Heart left ventricle (tissue), 16 donors: ENCODE data around the gene AKT2. TPM values are rescaled to one million over a fixed set of nuclear protein-coding genes. Genes with fewer than 3 reads are reported as not detected.
A peak's percentile ranks its signal among the peaks of the same experiment; 100 is the strongest.
"Not testable (repeated sequence)": the region's sequence is repeated elsewhere in the genome, so short reads cannot be mapped to it uniquely, and the experiment has no call there.

Experiments used
- ATAC-seq, 4 donors: fragments of 200-7000 bp; cut with Tn5 transposase; one replicate each; pipeline ENCODE4 v1.9.1; 2020 to 2022; ENCODE audit warnings: moderate library complexity in 4 of 4, mild to moderate bottlenecking in 3 of 4, moderate number of reproducible peaks in 1 of 4
- DNase-seq, 5 donors: peaks; one replicate each; pipeline ENCODE4 v3.0.0-alpha.2; 2020
- H3K27ac ChIP-seq, 12 donors: fragments of 200-600 bp; sonication (generic) in 4 of 12; one replicate each; pipeline versions ENCODE4 v1.5.0 to v1.8.0; 2016 to 2022; ENCODE audit warnings: mild to moderate bottlenecking in 2 of 12
- H3K27me3 ChIP-seq, 9 donors: fragments of 200-600 bp; sonication (generic) in 2 of 9; one replicate each; pipeline versions ENCODE4 v1.5.1 to v1.8.0; 2016 to 2022; ENCODE audit warnings: mild to moderate bottlenecking in 3 of 9
- H3K36me3 ChIP-seq, 9 donors: fragments of 200-600 bp; sonication (generic) in 2 of 9; one replicate each; pipeline versions ENCODE4 v1.5.0 to v1.8.0; 2018 to 2022; ENCODE audit warnings: mild to moderate bottlenecking in 2 of 9
- H3K4me1 ChIP-seq, 12 donors: fragments of 200-600 bp; sonication (generic) in 4 of 12; one replicate each; pipeline versions ENCODE4 v1.5.0 to v1.8.0; 2016 to 2022; ENCODE audit warnings: mild to moderate bottlenecking in 3 of 12
- H3K4me3 ChIP-seq, 12 donors: fragments of 200-600 bp; sonication (generic) in 4 of 12; one replicate each; pipeline versions ENCODE4 v1.5.0 to v1.8.0; 2017 to 2022; ENCODE audit warnings: mild to moderate bottlenecking in 9 of 12, moderate library complexity in 4 of 12
- H3K9me3 ChIP-seq, 12 donors: fragments of 200-600 bp; sonication (generic) in 4 of 12; one replicate each; pipeline versions ENCODE4 v1.5.0 to v1.8.0; 2016 to 2022; ENCODE audit warnings: mild to moderate bottlenecking in 1 of 12
- POLR2A ChIP-seq, 2 donors: fragments of 450-650 bp; IDR thresholded peaks; one replicate each; pipeline ENCODE4 v1.6.1; 2017; ENCODE audit warnings: antibody characterized with exemption in 2 of 2, mild to moderate bottlenecking in 2 of 2, moderate library complexity in 2 of 2
- WGBS, 4 donors: extraction: QIAGEN DNeasy Blood & Tissue Kit in 2 of 4; methylation state at CpG; one replicate each; pipeline versions ENCODE4 v1.1.5 to v1.1.7; 2013 to 2018; 5-methylcytosine and 5-hydroxymethylcytosine counted together
- intact Hi-C, 10 donors: fragments of 100-400 bp; cut with DNase I; formaldehyde crosslinking; loops; one replicate each; pipeline versions ENCODE4 v1.11.1 to v1.14.2; 2022
- long read RNA-seq, 3 donors: library from polyadenylated mRNA; unstranded; transcript quantifications; one replicate each; pipeline ENCODE4 v2.0.0, GENCODE V29; 2020 to 2021
- polyA plus RNA-seq, 2 donors: library from polyadenylated mRNA; stranded (reverse); fragments of 200-250 nt; gene quantifications; one replicate each; pipeline ENCODE4 v1.2.3, GENCODE V29; 2013
- total RNA-seq, 9 donors: library from RNA; depleted of rRNA in 2 of 9; stranded (reverse); fragments of >200 nt in 2 of 9; fragmentation: NEBNext Ultra II Directional in 3 of 9; extraction: Animal tissue kit (Norgen Biotek cat#: 25700) in 3 of 9; gene quantifications; one replicate each; pipeline versions ENCODE4 v1.1.0 to v1.2.4, GENCODE V29; 2016 to 2023
- TF ChIP-seq, protein P1 (sequence below), 12 donors: fragments of 200-600 bp; sonication (generic) in 4 of 12; IDR thresholded peaks; one replicate each; pipeline versions ENCODE4 v1.5.0 to v1.8.0; 2018 to 2022; ENCODE audit warnings: antibody characterized with exemption in 12 of 12, mild to moderate bottlenecking in 5 of 12
- donor health status: ischemic (EF 13 %, LVEDD 7.1; RV severe dilation, severe dysfunction).
- donor health status: healthy with polysubstance abuse.
- donor health status: DM: no; HTN: yes; CAD: no.
- donor health status: DM: no; HTN: no; CAD: no.
- donor health status: ischemic (EF 25% LVEDD 6.9; RV normal size, moderate dysfunction).
- donor health status: ischemic (EF 25% LVEDD 5.7; RV mildly dilated, moderate dysfunction).
- donor health status: healthy.
- donor health status: DM: yes; HTN: yes; CAD: no.
- donor health status: ischemic (EF 35%, LVEDD 5.7; RV mildly dilated, moderate dysfunction).
- donor health status: nonischemic (EF 11% LVEDD 7.7; RV severe dilation, severe dysfunction).
- donor health status: DM: yes; HTN: yes; CAD: no.
- donor health status: PGD.
- donor health status: ischemic (EF 29% LVEDD 5.4; RV normal size, mild dysfunction).
- donor health status: nonischemic (EF 23%, LVEDD 6.1; RV moderate dilation, normal function).

Gene AKT2
- total RNA-seq (100 to 1,000 TPM in 7 of 9 donors, 10 to 100 TPM in 2; 81.8 to 132 (median 113) TPM), polyA plus RNA-seq (10 to 100 TPM; 71.0 to 91.0 TPM)
- long read RNA-seq, donor 1, partial matches to known transcripts, result 0 of 8 reads
- long read RNA-seq, donor 1, other reads (novel, unspliced or antisense), result 8 of 8 reads
- long read RNA-seq, donor 2, partial matches to known transcripts, result 0 of 3 reads
- long read RNA-seq, donor 2, other reads (novel, unspliced or antisense), result 3 of 3 reads
- long read RNA-seq, donor 3, partial matches to known transcripts, result 0 of 6 reads
- long read RNA-seq, donor 3, other reads (novel, unspliced or antisense), result 6 of 6 reads

GRCh38 chr19:40284501-40285352, at the start of gene AKT2:
TSS of gene AKT2 (minus strand) at chr19:40285345. CDS start at chr19:40265267, 20,078 bp downstream.
- no peak for TF ChIP-seq POLR2A (IDR thresholded peaks at IDR 0.05)
- TF ChIP-seq, protein P1, sequence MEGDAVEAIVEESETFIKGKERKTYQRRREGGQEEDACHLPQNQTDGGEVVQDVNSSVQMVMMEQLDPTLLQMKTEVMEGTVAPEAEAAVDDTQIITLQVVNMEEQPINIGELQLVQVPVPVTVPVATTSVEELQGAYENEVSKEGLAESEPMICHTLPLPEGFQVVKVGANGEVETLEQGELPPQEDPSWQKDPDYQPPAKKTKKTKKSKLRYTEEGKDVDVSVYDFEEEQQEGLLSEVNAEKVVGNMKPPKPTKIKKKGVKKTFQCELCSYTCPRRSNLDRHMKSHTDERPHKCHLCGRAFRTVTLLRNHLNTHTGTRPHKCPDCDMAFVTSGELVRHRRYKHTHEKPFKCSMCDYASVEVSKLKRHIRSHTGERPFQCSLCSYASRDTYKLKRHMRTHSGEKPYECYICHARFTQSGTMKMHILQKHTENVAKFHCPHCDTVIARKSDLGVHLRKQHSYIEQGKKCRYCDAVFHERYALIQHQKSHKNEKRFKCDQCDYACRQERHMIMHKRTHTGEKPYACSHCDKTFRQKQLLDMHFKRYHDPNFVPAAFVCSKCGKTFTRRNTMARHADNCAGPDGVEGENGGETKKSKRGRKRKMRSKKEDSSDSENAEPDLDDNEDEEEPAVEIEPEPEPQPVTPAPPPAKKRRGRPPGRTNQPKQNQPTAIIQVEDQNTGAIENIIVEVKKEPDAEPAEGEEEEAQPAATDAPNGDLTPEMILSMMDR (IDR thresholded peaks at IDR 0.05), result peak in 3 of 12 donors; percentile 1 to 32 (median 9)
- no peaks in the 10 kb centered on the region for H3K9me3 ChIP-seq
- peak in 2 of 4 donors; percentile 46 to 56 for ATAC-seq
- intact Hi-C loops, result loop anchor here in 4 of 10 donors (5.0 to 10.0 kb wide), 3 partner anchors 42 to 320 kb away; partner anchors contain the start of gene LTBP4 (in 2 of the 4)
- H3K36me3 ChIP-seq, result no peaks in the 10 kb centered on the region
- peak within 1 kb of the TSS; percentile 87 to 99 (median 96) for H3K27ac ChIP-seq
- H3K4me3 ChIP-seq, result peak within 1 kb of the TSS; percentile 73 to 99 (median 87)
- H3K27me3 ChIP-seq, result no peaks in the 10 kb centered on the region
- WGBS, 4 donors, result 0 to 1% (median 1%) methylated on average over 31 to 84 of the region's 84 CpGs
- peak in 3 of 5 donors; percentile 72 to 78 (median 75) for DNase-seq
- H3K4me1 ChIP-seq, result peaks cover 4 to 59% (median 51%) of the 10 kb centered on the region in 12 donors

DNA sequence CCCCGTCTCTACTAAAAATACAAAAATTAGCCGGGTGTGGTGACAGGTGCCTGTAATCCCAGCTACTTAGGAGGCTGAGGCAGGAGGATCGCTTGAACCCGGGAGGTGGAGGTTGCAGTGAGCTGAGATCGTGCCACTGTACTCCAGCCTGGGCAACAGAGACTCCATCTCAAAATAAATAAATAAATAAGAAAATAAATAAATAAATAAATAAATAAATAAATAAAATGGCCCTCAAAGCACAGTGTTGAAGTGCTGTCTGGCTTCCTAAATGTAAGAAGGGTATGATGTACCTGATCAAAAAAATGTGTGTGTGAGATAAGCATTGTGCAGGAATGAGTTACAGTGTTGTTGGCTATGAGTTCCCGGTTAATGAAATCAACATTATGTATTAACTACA, 47.9 kb upstream of the AKT2 start:
- H3K36me3 ChIP-seq, result peaks cover 0 to 80% (median 78%) of the 10 kb centered on the region in 9 donors
- intact Hi-C loops, ATAC-seq: not testable (repeated sequence)

DNA sequence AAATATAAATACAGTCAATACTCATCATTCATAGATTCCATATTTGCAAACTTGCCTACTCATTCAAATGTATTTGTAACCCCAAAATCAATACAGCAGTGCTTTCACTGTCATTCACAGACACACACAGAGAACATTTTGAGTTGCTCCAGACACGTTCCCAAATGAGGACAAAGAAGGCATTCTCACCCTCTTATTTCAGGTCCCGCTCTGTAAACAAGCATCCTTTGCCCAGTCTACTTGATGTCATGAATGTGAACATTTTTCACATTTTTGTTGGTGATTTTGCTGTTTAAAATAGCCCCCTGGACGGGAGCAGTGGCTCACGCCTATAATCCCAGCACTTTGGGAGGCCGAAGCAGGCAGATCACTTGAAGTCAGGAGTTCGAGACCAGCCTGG, 47.5 kb upstream of the AKT2 start:
- H3K4me1 ChIP-seq, result peaks cover 0 to 5% (median 0%) of the 10 kb centered on the region in 12 donors
- H3K4me3 ChIP-seq, result no peak overlapping the region
- no peak for TF ChIP-seq POLR2A (IDR thresholded peaks at IDR 0.05)
- TF ChIP-seq, protein P1 (IDR thresholded peaks at IDR 0.05), result no peak
- no peaks in the 10 kb centered on the region for H3K9me3 ChIP-seq
- peaks cover 0 to 84% (median 82%) of the 10 kb centered on the region in 9 donors for H3K36me3 ChIP-seq
- intact Hi-C loops, result no loop called here
- H3K27ac ChIP-seq, result no peak overlapping the region
- 89 to 95% (median 91%) methylated on average over 6 of the region's 6 CpGs for WGBS, 4 donors
- DNase-seq (no peak), ATAC-seq (no peak)
- H3K27me3 ChIP-seq, result no peaks in the 10 kb centered on the region

More for the DNA sequence above, 47.9 kb upstream of the AKT2 start:
- not testable (repeated sequence) for DNase-seq, H3K9me3 ChIP-seq, H3K4me3 ChIP-seq, H3K4me1 ChIP-seq, H3K27me3 ChIP-seq, H3K27ac ChIP-seq
- WGBS, 4 donors, result 92 to 97% (median 96%) methylated on average over 6 of the region's 6 CpGs

DNA sequence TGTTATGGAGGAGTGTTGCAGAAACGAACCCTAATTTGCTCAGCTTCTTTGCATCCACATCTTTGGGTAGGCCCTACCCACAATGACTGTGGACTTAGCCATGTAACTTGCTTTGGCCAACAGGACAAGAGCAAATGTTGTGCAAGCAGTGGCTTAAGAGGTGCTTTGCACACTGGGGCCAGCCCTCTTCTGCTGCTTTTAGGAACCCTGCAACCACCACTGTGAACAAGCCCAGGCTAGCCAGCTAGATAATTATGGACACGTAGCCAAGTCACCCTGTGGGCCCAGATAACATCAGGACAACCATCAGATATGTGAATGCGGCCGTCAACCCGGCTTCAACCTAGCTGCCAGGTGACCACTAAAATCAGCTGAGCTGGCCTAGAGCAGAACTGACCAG, 45.9 kb upstream of the AKT2 start:
- intact Hi-C loops, result no loop called here
- DNase-seq (no peak), ATAC-seq (no peak)
- Histone ChIP-seq H3K27me3 (no peaks in the 10 kb centered on the region), H3K9me3 (no peaks in the 10 kb centered on the region), H3K27ac (no peak overlapping the region), H3K36me3 (peaks cover 0 to 98% (median 93%) of the 10 kb centered on the region in 9 donors), H3K4me3 (no peak overlapping the region), H3K4me1 (peaks cover 0 to 2% (median 0%) of the 10 kb centered on the region in 12 donors)
- TF ChIP-seq, protein P1 (IDR thresholded peaks at IDR 0.05), result no peak
- no peak for TF ChIP-seq POLR2A (IDR thresholded peaks at IDR 0.05)
- 79 to 87% (median 85%) methylated on average over 1 to 5 of the region's 5 CpGs for WGBS, 4 donors
